Measurements from ENCODE around the gene RBM33. TPM values are rescaled to one million over a fixed set of nuclear protein-coding genes. Genes with fewer than 3 reads are reported as not detected.

Gene RBM33
- total and polyA plus RNA-seq, 10 of the 15 experiments (the other 5 are each of a cell fraction or from before 2014, with no cell fraction given), result 4.7 to 67.2 (median 24.3) TPM

DNA sequence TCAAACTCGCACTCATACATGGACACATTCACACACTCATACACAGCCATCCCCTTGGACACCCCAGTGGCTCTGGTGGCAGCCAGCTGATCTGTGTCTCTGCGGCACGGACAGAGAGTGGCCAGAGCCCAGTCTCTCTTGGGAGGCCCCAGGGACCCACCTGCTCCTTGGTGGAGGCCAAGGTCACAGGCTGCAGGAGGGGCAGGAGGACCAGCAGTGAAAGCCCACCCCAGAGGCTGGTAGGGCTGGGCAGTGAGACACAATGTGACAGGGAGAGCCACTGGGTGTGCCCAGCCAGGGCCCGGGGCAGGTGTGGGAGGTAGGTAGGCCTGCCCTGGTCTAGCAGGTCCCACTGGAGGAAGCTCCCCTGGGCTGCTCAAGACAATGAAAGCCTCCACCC lies 149.3 kb downstream of the RBM33 start:
- no peaks in the 10 kb centered on the region for H3K79me2 ChIP-seq (ENCODE audit: control insufficient read depth, insufficient read depth, low read length)
- WGBS (ENCODE audit: insufficient coverage, insufficient replicate concordance, low lambda C conversion rate, missing lambda C conversion rate), result 43% methylated on average over 4 of the region's 4 CpGs
- SMC1A ChIA-PET (ENCODE audit: uncharacterized antibody, unreplicated experiment), result no interaction called here
- RAD21 ChIA-PET (ENCODE audit: unreplicated experiment), result interaction anchor here (1.0 kb wide), 1 partner anchor 195 kb away, joined by 3 read pairs; no protein-coding TSS in a partner anchor
- no TSS peak for BruUV-seq (replicated peaks)
- no peak for ATAC-seq
- TF ChIP-seq KDM1A (IDR thresholded peaks at IDR 0.05; ENCODE audit: borderline replicate concordance) (no peak), DPF2 (IDR thresholded peaks at IDR 0.05) (no peak), CEBPB (IDR thresholded peaks at IDR 0.05; ENCODE audit: borderline replicate concordance in 1 of 2, low read depth in 2 of 2, low read length in 2 of 2) (no peak), FOXK2 (IDR thresholded peaks at IDR 0.05) (no peak), ZNF274 (IDR thresholded peaks at IDR 0.05; ENCODE audit: insufficient read depth, insufficient read length) (no peak)
- TF ChIP-seq, protein P1, sequence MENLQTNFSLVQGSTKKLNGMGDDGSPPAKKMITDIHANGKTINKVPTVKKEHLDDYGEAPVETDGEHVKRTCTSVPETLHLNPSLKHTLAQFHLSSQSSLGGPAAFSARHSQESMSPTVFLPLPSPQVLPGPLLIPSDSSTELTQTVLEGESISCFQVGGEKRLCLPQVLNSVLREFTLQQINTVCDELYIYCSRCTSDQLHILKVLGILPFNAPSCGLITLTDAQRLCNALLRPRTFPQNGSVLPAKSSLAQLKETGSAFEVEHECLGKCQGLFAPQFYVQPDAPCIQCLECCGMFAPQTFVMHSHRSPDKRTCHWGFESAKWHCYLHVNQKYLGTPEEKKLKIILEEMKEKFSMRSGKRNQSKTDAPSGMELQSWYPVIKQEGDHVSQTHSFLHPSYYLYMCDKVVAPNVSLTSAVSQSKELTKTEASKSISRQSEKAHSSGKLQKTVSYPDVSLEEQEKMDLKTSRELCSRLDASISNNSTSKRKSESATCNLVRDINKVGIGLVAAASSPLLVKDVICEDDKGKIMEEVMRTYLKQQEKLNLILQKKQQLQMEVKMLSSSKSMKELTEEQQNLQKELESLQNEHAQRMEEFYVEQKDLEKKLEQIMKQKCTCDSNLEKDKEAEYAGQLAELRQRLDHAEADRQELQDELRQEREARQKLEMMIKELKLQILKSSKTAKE (IDR thresholded peaks at IDR 0.05; ENCODE audit: low read depth, poor library complexity, severe bottlenecking), result no peak
- no peak overlapping the region for H2AFZ ChIP-seq (ENCODE audit: control insufficient read depth, low read depth, low read length)
- in situ Hi-C loops (cut with MboI), result no loop called here
- no peak for DNase-seq (ENCODE audit: low read depth, low spot score)
- H3K9me3 ChIP-seq (replicated peaks; ENCODE audit: control insufficient read depth, insufficient read depth, low read length), result no peaks in the 10 kb centered on the region
- H3K27ac ChIP-seq (ENCODE audit: control insufficient read depth, insufficient read depth), result no peak overlapping the region
- no peak overlapping the region for H3K4me2 ChIP-seq (ENCODE audit: control insufficient read depth, insufficient read depth)
- H4K20me1 ChIP-seq (ENCODE audit: control insufficient read depth, insufficient read depth), result no peaks in the 10 kb centered on the region
- no peak overlapping the region for H3K4me3 ChIP-seq
- H3K4me1 ChIP-seq (ENCODE audit: control insufficient read depth, insufficient read depth, low read length), result no peaks in the 10 kb centered on the region
- no peak for FAIRE-seq
- H3K36me3 ChIP-seq (ENCODE audit: control insufficient read depth in 2 of 2, insufficient read depth in 2 of 2, low read length in 1 of 2), result no peaks in the 10 kb centered on the region
- intact Hi-C loops (cut with micrococcal nuclease; ENCODE audit: unreplicated experiment), result no loop called here
- H3K27me3 ChIP-seq (replicated peaks in 1 of 2; ENCODE audit: control insufficient read depth in 2 of 2, insufficient read depth in 2 of 2, low read length in 1 of 2), result no peaks in the 10 kb centered on the region
- CTCF ChIA-PET, result interaction anchor here (0.6 kb wide), 1 partner anchor 69 kb away, joined by 3 read pairs; no protein-coding TSS in a partner anchor
- no peak overlapping the region for H3K9ac ChIP-seq (ENCODE audit: control insufficient read depth, insufficient read depth, low read length)
- POLR2A ChIA-PET, result no interaction called here
